Activated CD4-positive, CD25-positive, alpha-beta regulatory T cell treated with anti-CD3 and anti-CD28 coated beads, Interleukin-2, amount 50 U/mL, for 72 hours (primary cell): ENCODE results near the gene CKB.

Source experiments
- DNase-seq: peaks from one replicate; pipeline ENCODE4 v3.0.0; 2021

Gene CKB

GRCh38 chr14:103537175-103537990, 14.8 kb upstream of the CKB start:
- no peak for DNase-seq

- DNase-seq, result no peak
Measured at GRCh38 chr14:103536693-103537092, 14.1 kb upstream of the CKB start.

GRCh38 chr14:103535891-103536565, 13.4 kb upstream of the CKB start:
- no peak for DNase-seq

DNA sequence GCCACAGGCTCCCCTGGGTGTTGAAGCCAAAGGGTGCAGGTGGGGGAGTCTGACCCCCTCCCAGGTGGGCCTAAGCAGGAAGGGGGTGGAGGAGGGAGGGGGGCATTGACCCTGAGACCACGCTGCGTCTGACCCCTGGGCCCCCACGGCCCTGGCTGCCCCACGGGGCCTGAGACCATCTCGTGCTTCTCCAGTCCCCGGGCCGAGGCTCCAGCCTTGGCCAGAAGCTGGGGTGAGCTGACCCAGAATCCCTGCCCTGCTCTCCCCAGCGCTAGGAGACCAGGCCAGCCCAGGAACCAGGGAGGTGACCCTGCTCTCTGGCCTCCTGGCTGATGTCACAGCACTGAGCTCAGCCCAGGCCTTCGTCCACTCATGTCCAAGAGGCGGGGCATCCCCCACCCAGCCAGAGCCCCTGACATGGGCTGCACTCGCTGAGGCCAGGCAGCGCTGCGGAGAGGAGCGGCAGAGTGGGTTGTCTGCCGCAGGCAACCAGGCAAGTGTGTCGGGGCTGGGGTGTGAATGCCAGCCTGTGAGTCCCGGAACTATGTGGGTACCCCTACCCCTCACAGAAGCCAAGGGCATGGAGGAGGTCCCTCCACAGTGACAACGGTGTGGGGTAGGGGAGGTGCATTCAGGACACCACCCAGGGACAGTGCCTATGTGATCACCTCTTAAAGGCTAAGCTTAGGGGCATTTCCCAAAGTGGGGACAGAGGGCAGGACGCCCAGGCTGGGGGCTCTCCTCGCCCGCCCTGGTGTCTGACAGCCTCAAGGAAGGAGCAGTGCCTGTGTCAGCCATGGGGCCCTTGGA, 12.7 kb upstream of the CKB start:
- DNase-seq, result no peak

DNA sequence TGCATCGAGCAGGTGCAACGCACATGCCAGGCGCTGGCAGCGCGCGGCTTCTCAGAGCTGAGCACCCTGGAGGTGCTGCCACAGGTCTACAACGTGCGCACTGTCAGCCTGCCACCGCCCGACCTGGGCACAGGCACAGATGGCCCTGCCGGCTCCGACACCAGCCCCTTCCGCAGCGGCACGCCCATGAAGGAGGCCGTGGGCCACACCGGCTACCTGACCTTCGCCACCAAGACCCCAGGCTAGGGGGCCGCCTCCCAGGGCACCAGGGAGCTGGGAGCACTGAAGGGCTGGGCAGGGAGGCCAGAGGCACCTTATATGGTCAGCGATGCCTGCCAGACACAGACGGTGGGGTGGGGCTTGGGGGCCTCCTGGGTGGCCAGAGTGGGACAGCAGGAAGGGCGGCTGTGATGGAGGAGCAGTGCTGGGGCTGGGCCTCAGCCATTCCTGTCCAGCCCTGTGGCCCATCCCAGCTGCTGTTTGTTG, 12.0 kb upstream of the CKB start:
- DNase-seq, result no peak

DNA sequence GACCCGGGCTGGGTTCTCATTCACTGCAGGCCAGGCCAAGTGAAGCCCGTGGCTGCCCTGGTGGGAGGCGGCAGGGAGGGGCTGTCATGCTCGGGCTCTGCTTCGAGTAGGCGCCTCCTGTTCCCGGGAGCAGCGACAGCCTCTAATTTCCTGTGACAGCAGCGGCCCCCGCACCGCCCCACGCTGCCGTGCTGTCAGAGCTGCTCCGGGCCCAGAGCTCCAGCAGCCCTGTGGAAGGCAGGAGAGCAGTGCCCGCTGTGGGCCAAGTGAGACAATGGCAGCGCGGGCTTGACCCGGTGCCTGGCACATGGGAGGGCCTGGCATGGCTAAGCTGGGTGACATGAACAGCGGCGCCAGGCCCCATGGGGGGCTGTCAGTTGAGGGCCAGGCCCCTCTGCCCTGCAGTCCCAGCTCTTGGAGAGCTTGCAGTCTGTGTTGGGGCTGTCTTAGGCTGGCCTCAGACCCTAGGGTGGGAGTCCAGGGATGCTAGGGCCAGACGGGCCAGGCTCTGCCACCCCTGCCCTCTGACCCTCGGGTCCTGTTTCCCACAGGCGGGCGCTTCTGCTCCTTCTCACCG, 11.5 kb upstream of the CKB start:
- no peak for DNase-seq

- no peak for DNase-seq
Measured at GRCh38 chr14:103533137-103533998, 10.7 kb upstream of the CKB start.

GRCh38 chr14:103532216-103533136, 9.8 kb upstream of the CKB start:
- no peak for DNase-seq

DNA sequence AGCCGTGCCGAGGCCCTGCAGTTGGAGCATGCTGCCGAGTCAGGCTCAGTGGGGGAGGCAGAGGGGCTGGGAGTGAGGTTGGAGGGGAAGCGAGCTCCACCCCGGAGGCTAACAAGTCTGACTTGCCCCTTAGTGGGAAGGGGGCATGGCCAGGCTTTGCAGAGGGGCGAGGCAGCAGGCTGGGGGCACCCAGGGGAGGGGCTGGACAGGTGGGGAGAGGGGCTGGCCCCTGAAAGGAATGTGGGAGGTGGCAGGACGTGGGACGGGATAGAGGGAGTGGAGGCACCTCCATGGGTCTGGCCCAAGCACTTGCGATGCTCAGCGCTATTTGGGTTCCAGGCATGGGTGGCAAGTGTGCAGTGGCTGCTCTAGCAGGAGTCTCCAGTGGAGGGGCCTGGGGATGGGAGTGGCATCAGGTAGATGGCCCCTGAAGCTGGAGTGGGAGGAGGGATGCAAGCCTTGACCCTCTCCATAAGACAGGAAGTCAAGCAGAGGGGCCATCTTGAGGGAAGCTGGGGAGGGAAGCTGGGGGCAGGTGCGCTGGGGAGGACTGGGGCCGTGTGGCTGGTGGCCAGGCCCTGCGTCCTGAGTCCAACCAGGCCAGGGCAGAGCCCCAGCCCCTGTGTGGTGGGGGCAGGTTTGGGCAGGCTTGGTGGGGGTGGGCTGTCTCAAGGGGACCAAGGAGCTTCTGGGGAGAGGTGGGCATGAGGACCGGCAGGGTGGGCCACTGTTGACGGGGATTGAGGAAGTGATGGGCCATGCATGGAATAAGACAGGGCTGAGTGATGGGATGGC, 9.0 kb upstream of the CKB start:
- no peak for DNase-seq

- no peak for DNase-seq
Measured at GRCh38 chr14:103530831-103531230, 8.2 kb upstream of the CKB start.

- no peak for DNase-seq
Measured at GRCh38 chr14:103530390-103530789, 7.8 kb upstream of the CKB start.

DNA sequence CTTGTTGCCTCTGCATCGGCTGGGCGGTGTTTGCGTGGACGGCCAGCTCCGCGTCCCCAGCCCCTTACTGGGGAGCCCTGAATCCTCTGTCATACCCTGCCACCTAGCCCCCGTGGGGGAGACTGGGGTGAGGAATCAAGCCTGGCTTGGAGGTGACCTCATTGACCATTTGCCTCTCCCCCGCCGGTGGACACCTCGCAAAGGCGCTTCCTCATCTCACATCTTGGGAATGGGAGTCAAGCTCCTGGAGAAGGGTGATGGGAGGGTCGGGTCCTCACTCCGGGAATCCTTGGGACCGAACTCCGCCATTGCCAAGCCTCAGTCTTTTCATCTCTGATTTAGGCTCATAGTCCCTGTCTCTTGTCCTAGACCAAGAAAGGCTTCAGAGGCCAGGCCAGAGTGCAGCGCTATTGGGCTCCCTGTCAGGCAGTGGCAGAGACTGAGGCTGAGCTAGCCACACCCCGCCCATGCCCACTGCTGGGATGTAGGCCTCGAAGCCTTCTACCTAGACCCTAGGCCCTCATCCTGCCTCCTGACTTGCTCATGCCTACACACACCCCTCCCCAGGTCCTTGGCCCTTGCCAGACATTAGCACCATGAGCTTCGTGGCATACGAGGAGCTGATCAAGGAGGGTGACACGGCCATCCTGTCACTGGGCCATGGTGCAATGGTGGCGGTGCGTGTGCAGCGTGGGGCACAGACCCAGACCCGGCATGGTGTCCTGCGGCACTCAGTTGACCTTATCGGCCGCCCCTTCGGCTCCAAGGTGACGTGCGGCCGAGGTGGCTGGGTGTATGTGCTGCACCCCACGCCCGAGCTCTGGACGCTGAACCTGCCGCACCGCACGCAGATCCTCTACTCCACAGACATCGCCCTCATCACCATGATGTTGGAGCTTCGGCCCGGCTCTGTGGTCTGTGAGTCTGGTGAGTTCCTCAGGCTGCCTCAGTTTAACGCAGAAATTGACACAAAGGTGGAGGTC, 7.0 kb upstream of the CKB start:
- DNase-seq, result no peak

- DNase-seq, result peak; percentile 79
Measured at GRCh38 chr14:103528587-103529382, 6.2 kb upstream of the CKB start, which contains the start of gene TRMT61A. TRMT61A (plus strand) TSS chr14:103529196; CDS start chr14:103529979, 783 bp downstream.

- DNase-seq, result no peak
Measured at GRCh38 chr14:103528146-103528586, 5.5 kb upstream of the CKB start.

GRCh38 chr14:103527408-103528145, 4.9 kb upstream of the CKB start:
- DNase-seq, result no peak

DNA sequence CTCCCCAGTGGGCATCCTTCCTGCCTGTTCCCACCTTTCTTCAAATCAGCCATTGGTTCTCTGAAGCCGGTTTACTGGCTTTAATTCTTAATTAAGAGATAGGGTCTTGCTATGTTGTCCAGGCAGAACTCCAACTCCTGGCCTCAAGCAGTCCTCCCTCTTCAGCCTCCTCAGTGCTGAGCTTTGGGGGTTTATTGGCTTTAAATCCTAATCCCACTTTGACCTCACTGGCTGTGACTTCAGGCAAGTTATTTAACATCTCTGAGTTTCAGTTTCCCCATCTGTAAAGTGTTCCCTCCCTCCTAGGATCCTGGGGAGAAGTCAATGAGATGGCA, 4.3 kb upstream of the CKB start:
- DNase-seq, result no peak

DNA sequence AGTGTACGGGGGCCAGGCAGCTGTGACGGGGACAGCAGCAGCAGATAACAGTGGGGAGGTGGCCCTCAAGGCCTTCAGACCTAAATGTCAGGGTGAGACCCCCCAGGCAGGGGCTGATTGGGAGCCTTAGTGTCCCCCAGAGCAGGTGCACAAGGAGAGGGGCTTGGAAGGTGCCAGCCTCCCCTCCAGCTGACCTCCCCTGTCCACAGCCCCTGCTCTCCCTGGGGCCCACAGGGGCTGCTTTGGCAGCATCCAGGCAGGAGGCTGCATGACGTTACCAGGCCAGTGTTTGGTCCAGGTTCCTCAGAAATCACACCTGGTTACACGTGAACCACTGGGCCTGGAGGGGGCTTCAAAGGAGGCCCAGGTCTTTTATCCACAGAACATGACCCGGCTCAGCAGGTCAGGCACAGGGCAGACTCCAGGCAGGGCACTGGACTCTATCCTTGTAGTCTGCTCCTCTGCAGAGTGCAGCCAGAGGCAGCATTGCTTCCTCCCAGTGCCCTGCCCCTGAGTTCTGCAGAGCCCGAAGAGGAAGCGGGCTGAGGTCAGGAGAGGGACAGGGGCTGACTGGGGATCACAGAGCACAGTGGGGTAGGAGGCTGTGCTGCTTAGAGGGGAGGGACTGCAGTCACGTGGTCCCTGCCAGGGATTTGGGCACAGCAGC, 3.8 kb upstream of the CKB start:
- DNase-seq, result no peak
